CD8-positive, alpha-beta memory T cell (primary cell): ENCODE results near the gene SULT1C2. TPM values are rescaled to one million over a fixed set of nuclear protein-coding genes. Genes with fewer than 3 reads are reported as not detected.
"Not testable (repeated sequence)": the region's sequence is repeated elsewhere in the genome, so short reads cannot be mapped to it uniquely, and the experiment has no call there.

Experiments
- CTCF ChIA-PET: fragments of 350-600 bp; sonication (Branson Sonifier 250); formaldehyde crosslinking; loops from one replicate; lab custom pipeline; 2021; ENCODE audit warnings: antibody characterized with exemption; lab: Charles Lee
- POLR2A ChIA-PET: fragments of 350-600 bp; sonication (Branson Sonifier 250); formaldehyde crosslinking; loops from one replicate; lab custom pipeline; 2021; ENCODE audit warnings: antibody characterized with exemption; lab: Charles Lee
- DNase-seq, 5 donors: peaks; one replicate each; pipeline versions ENCODE4 v3.0.0 to v3.0.0-alpha.2; 2020 to 2022; ENCODE audit warnings: mixed read lengths in 1 of 5
- H3K27ac ChIP-seq: one replicate; pipeline ENCODE4 v1.7.0; 2013; ENCODE audit warnings: low read depth, mild to moderate bottlenecking, low read length, moderate library complexity
- H3K27me3 ChIP-seq: 2 replicates; pipeline ENCODE4 v1.7.0; 2013; ENCODE audit warnings: low read length, mild to moderate bottlenecking; ENCODE audit not compliant: insufficient read depth, poor library complexity, severe bottlenecking
- H3K36me3 ChIP-seq: 2 replicates; pipeline ENCODE4 v1.7.0; 2013; ENCODE audit warnings: mild to moderate bottlenecking, low read length, moderate library complexity; ENCODE audit not compliant: insufficient read depth
- H3K4me1 ChIP-seq: 2 replicates; pipeline ENCODE4 v1.7.0; 2013; ENCODE audit warnings: mild to moderate bottlenecking, low read length, moderate library complexity; ENCODE audit not compliant: insufficient read depth
- H3K4me3 ChIP-seq: 2 replicates; pipeline ENCODE4 v1.7.0; 2013; ENCODE audit warnings: mild to moderate bottlenecking, low read length
- H3K9me3 ChIP-seq: 2 replicates; pipeline ENCODE4 v1.7.0; 2013; ENCODE audit warnings: mild to moderate bottlenecking, low read length
- H3K27ac Mint-ChIP-seq, 8 donors: one replicate each; pipeline ENCODE4 v1.8.0; 2020 to 2021; ENCODE audit warnings: mixed read lengths in 8 of 8, mild to moderate bottlenecking in 6 of 8, inconsistent platforms in 3 of 8, moderate library complexity in 3 of 8
- H3K27me3 Mint-ChIP-seq, 2 donors: one replicate each; pipeline ENCODE4 v1.8.0; 2020 to 2021; ENCODE audit warnings: mixed read lengths in 2 of 2, mild to moderate bottlenecking in 1 of 2, moderate library complexity in 1 of 2
- H3K36me3 Mint-ChIP-seq, 3 donors: one replicate each; pipeline ENCODE4 v1.8.0; 2020 to 2021; ENCODE audit warnings: mixed read lengths in 3 of 3, inconsistent platforms in 1 of 3, mild to moderate bottlenecking in 1 of 3
- H3K4me1 Mint-ChIP-seq, 3 donors: one replicate each; pipeline ENCODE4 v1.8.0; 2020 to 2021; ENCODE audit warnings: mixed read lengths in 3 of 3, inconsistent platforms in 1 of 3, mild to moderate bottlenecking in 1 of 3
- H3K4me3 Mint-ChIP-seq, 7 donors: one replicate each; pipeline ENCODE4 v1.8.0; 2020 to 2021; ENCODE audit warnings: mixed read lengths in 7 of 7, mild to moderate bottlenecking in 6 of 7, moderate library complexity in 4 of 7, inconsistent platforms in 2 of 7
- H3K9me3 Mint-ChIP-seq, 5 donors: one replicate each; pipeline ENCODE4 v1.8.0; 2020 to 2022; ENCODE audit warnings: mixed read lengths in 5 of 5, mild to moderate bottlenecking in 3 of 5, moderate library complexity in 2 of 5, inconsistent platforms in 1 of 5
- polyA plus RNA-seq: library from polyadenylated mRNA; unstranded; fragments of 300-500 nt; fragmentation: Illumina TruSeq; gene quantifications from one replicate; pipeline ENCODE4 v1.2.3, GENCODE V29; 2021
- total RNA-seq, 2 experiments: library from RNA; stranded (reverse); gene quantifications; one replicate each; pipeline ENCODE4 v1.2.3, GENCODE V29; 2021

The SULT1C2 gene
- total and polyA plus RNA-seq, 3 experiments from 2014 or later: not detected

DNA sequence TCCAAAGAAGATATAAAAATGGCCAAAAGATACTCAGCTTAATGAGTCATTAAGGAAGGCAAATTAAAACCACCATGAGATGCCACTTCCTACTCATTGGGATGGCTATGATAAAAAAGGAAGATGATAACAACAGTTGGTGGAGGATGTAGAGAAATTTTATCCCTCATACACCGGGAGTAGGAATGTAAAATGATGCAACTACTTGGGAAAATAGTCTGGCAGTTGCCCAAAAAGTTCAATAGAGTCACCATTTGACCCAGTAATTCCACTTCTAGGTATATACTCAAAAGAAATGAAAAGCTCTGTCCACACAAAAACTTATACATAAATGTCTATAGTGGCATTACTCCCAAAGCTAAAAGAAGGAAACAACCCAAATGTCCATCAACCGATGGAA is 10.1 kb upstream of the SULT1C2 start:
- Histone ChIP-seq H3K4me3 (no peak overlapping the region), H3K27ac (no peak overlapping the region), H3K27me3 (no peaks in the 10 kb centered on the region), H3K4me1 (no peaks in the 10 kb centered on the region), H3K9me3 (no peaks in the 10 kb centered on the region), H3K36me3 (no peaks in the 10 kb centered on the region)
- Mint-ChIP-seq H3K36me3 (no peaks in the 10 kb centered on the region), H3K27me3 (peaks cover 4 to 13% of the 10 kb centered on the region in 2 donors), H3K27ac (no peak overlapping the region), H3K4me1 (no peaks in the 10 kb centered on the region), H3K4me3 (no peak overlapping the region), H3K9me3 (no peaks in the 10 kb centered on the region)
- ChIA-PET CTCF (no interaction called here), POLR2A (no interaction called here)
- no peak for DNase-seq

DNA sequence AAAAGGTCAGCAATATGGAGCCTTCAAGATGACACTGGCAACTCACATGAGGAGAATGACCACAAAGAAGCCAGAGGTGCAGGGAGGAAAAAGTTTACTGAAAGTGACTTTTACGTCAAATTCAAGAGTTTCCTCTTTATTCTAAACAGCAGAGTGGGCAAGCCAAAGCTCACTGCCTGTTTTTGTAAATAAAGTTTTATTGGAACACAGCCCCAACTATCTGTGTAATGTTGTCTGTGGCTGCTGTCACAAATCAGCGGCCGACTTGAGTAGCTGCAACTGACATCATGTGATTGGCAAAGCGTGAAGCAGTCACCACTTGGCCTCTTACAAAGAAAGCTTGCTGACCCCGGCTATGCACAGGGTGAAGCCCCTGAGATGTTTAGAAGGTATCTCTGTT is 9.2 kb upstream of the SULT1C2 start:
- no peaks in the 10 kb centered on the region for H3K27me3 ChIP-seq
- H3K27ac ChIP-seq: no peak overlapping the region
- DNase-seq: no peak
- no peak overlapping the region for H3K27ac Mint-ChIP-seq
- ChIA-PET POLR2A (no interaction called here), CTCF (no interaction called here)
- no peaks in the 10 kb centered on the region for H3K4me1 ChIP-seq
- H3K9me3 ChIP-seq: no peaks in the 10 kb centered on the region
- no peaks in the 10 kb centered on the region for H3K36me3 Mint-ChIP-seq
- no peak overlapping the region for H3K4me3 Mint-ChIP-seq
- peaks cover 0 to 1% (median 0%) of the 10 kb centered on the region in 5 donors for H3K9me3 Mint-ChIP-seq
- H3K4me3 ChIP-seq: no peak overlapping the region
- H3K36me3 ChIP-seq: no peaks in the 10 kb centered on the region
- peaks cover 4 to 11% of the 10 kb centered on the region in 2 donors for H3K27me3 Mint-ChIP-seq
- H3K4me1 Mint-ChIP-seq: no peaks in the 10 kb centered on the region

GRCh38 chr2:108280466-108280865 is 8.2 kb upstream of the SULT1C2 start:
- ChIA-PET CTCF (no interaction called here), POLR2A (no interaction called here)
- Mint-ChIP-seq H3K9me3 (peaks cover 0 to 7% (median 0%) of the 10 kb centered on the region in 5 donors), H3K4me1 (no peaks in the 10 kb centered on the region), H3K27me3 (peaks cover 7 to 14% of the 10 kb centered on the region in 2 donors), H3K27ac (no peak overlapping the region), H3K36me3 (no peaks in the 10 kb centered on the region), H3K4me3 (no peak overlapping the region)
- Histone ChIP-seq H3K36me3 (no peaks in the 10 kb centered on the region), H3K27me3 (no peaks in the 10 kb centered on the region), H3K27ac (no peak overlapping the region), H3K9me3 (no peaks in the 10 kb centered on the region), H3K4me3 (no peak overlapping the region), H3K4me1 (no peaks in the 10 kb centered on the region)
- DNase-seq: no peak

- H3K4me1 Mint-ChIP-seq, H3K9me3 Mint-ChIP-seq, H3K36me3 Mint-ChIP-seq, H3K4me1 ChIP-seq, H3K27me3 ChIP-seq, DNase-seq, H3K9me3 ChIP-seq, POLR2A ChIA-PET, H3K27ac ChIP-seq, CTCF ChIA-PET, H3K4me3 Mint-ChIP-seq, H3K4me3 ChIP-seq, H3K27ac Mint-ChIP-seq, H3K36me3 ChIP-seq: not testable (repeated sequence)
- peaks cover 9 to 11% of the 10 kb centered on the region in 2 donors for H3K27me3 Mint-ChIP-seq
Measured at GRCh38 chr2:108284566-108284965, 4.1 kb upstream of the SULT1C2 start.

DNA sequence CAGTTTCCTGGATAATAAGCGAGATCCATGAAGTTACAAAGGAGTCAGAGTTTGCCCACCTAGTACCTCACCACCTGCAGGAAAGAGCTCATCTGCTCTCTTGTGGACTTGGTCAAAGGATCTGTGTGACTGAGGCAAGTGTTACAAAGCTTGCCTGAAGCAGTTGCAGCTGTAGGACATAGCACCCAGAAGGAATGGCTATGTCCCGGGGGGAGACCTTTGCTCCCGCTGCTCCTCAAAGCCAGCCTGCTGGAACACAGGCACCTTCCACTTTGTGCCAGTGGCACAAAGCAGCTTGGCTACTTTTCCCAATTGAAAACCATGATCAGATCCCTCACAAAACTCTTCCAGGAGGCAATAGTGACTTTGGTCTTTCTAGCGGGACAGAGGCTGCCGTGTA is 3.1 kb upstream of the SULT1C2 start:
- H3K4me1 ChIP-seq: no peaks in the 10 kb centered on the region
- no peak overlapping the region for H3K4me3 ChIP-seq
- Mint-ChIP-seq H3K4me1 (no peaks in the 10 kb centered on the region), H3K27ac (no peak overlapping the region), H3K27me3 (peaks cover 9 to 11% of the 10 kb centered on the region in 2 donors), H3K4me3 (no peak overlapping the region), H3K9me3 (peaks cover 0 to 7% (median 0%) of the 10 kb centered on the region in 5 donors), H3K36me3 (peaks cover 0 to 3% (median 0%) of the 10 kb centered on the region in 3 donors)
- no peaks in the 10 kb centered on the region for H3K27me3 ChIP-seq
- H3K9me3 ChIP-seq: no peaks in the 10 kb centered on the region
- H3K27ac ChIP-seq: no peak overlapping the region
- no peaks in the 10 kb centered on the region for H3K36me3 ChIP-seq
- DNase-seq: no peak
- CTCF ChIA-PET: no interaction called here
- POLR2A ChIA-PET: no interaction called here

DNA sequence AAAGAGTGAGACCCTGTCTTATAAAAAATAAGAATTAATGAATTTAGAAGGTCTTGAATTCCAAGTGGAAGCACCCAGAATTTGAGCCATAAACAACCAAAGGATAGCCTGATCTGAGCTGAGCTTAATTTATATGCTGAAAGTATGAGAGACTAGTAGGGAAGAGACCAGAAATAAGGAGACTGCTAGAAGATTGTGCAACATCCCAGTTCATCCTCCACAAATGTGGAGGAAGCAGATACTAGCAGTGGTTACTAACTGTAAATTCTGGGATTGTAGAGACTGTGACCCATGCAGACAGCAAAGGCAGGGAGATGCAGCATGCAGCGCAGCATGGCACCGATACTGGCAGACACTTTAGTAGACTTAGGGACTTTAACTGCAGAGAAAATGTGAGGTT is 1.5 kb upstream of the SULT1C2 start:
- Mint-ChIP-seq H3K9me3 (peaks cover 0 to 7% (median 0%) of the 10 kb centered on the region in 5 donors), H3K36me3 (peaks cover 0 to 3% (median 0%) of the 10 kb centered on the region in 3 donors), H3K4me3 (no peak overlapping the region), H3K4me1 (no peaks in the 10 kb centered on the region), H3K27me3 (peaks cover 7 to 11% of the 10 kb centered on the region in 2 donors), H3K27ac (no peak overlapping the region)
- Histone ChIP-seq H3K27me3 (no peaks in the 10 kb centered on the region), H3K9me3 (no peaks in the 10 kb centered on the region), H3K4me3 (no peak overlapping the region), H3K36me3 (no peaks in the 10 kb centered on the region), H3K4me1 (no peaks in the 10 kb centered on the region), H3K27ac (no peak overlapping the region)
- DNase-seq: no peak
- POLR2A ChIA-PET: no interaction called here
- CTCF ChIA-PET: no interaction called here

GRCh38 chr2:108293850-108294249 is 5.2 kb downstream of the SULT1C2 start:
- Mint-ChIP-seq H3K36me3 (no peaks in the 10 kb centered on the region), H3K9me3 (peaks cover 0 to 4% (median 0%) of the 10 kb centered on the region in 5 donors), H3K4me3 (no peak overlapping the region), H3K27me3 (peaks cover 0 to 3% of the 10 kb centered on the region in 2 donors), H3K4me1 (no peaks in the 10 kb centered on the region), H3K27ac (no peak overlapping the region)
- no peaks in the 10 kb centered on the region for H3K27me3 ChIP-seq
- no peak overlapping the region for H3K27ac ChIP-seq
- no peak for DNase-seq
- H3K4me1 ChIP-seq: no peaks in the 10 kb centered on the region
- ChIA-PET POLR2A (no interaction called here), CTCF (no interaction called here)
- H3K9me3 ChIP-seq: no peaks in the 10 kb centered on the region
- no peak overlapping the region for H3K4me3 ChIP-seq
- H3K36me3 ChIP-seq: no peaks in the 10 kb centered on the region

DNA sequence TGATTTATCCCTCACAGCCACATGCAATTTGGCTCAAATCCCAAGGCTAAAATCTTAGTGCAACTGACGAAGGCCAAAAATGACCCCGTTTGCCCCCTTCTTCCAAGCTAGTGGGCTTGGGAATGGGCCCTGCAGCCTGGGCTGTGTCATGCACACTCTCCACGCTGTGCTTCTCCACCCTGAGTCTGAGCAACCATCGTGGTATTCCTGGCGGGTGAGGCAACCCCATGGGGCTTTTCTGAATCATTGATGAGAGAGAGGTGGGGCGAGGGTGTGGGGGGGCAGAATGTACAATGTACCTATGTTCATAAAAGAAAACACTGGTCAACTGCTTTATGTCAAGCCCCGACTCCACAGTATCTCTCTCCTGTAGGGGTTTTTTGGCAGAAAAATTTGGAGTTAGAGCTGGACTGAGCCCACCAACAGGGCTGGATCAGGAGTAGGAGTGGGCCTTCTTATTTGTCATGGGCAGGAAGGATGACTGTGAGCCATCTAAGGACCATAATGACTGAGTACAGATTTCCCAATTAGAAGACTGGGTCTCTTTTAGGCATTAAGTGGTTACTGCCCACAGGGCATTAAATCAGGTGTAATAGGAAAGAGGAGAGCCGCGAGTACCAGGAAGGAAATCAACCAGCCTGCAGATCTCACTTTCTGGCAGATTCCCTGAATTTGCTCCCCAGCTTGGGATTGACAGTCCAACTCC is 8.9 kb downstream of the SULT1C2 start:
- no peaks in the 10 kb centered on the region for H3K9me3 ChIP-seq
- H3K27ac ChIP-seq: no peak overlapping the region
- H3K4me3 ChIP-seq: no peak overlapping the region
- no peak overlapping the region for H3K27ac Mint-ChIP-seq
- H3K9me3 Mint-ChIP-seq: peaks cover 0 to 2% (median 0%) of the 10 kb centered on the region in 5 donors
- ChIA-PET CTCF (no interaction called here), POLR2A (no interaction called here)
- H3K4me1 ChIP-seq: no peaks in the 10 kb centered on the region
- H3K4me3 Mint-ChIP-seq: peak overlapping the region in 1 of 7 donors; percentile 76
- DNase-seq: no peak
- H3K4me1 Mint-ChIP-seq: no peaks in the 10 kb centered on the region
- H3K36me3 Mint-ChIP-seq: no peaks in the 10 kb centered on the region
- H3K27me3 ChIP-seq: no peaks in the 10 kb centered on the region
- H3K36me3 ChIP-seq: no peaks in the 10 kb centered on the region
- H3K27me3 Mint-ChIP-seq: peaks cover 3 to 6% of the 10 kb centered on the region in 2 donors
